G401 (cell line): Measurements from ENCODE around the gene PSME3IP1. TPM values are rescaled to one million over a fixed set of nuclear protein-coding genes. Genes with fewer than 3 reads are reported as not detected.
"Not testable (repeated sequence)": the region's sequence is repeated elsewhere in the genome, so short reads cannot be mapped to it uniquely, and the experiment has no call there.

Experiments
- DNase-seq: peaks from one replicate; pipeline ENCODE4 v3.0.0-alpha.2; 2015; ENCODE audit warnings: low spot score
- in situ Hi-C: cut with HindIII; loops from 2 replicates; pipeline ENCODE4 v1.10.0; 2016; ENCODE audit warnings: low sequenced_read_pairs, mixed read lengths
- total RNA-seq: library from RNA; depleted of rRNA; stranded (reverse); fragments of >200 nt; shearing (Covaris generic); gene quantifications from 2 replicates; pipeline ENCODE4 v1.2.3, GENCODE V29; 2014; rRNA removed

PSME3IP1 gene
- total RNA-seq, 1 experiment from 2014 or later: 46.6 TPM

- in situ Hi-C loops, DNase-seq: not testable (repeated sequence)
Measured at GRCh38 chr16:57109259-57110105, 76.4 kb downstream of the PSME3IP1 start.

- no peak for DNase-seq
- in situ Hi-C loops: no loop called here
Measured at GRCh38 chr16:57108432-57108831, 77.4 kb downstream of the PSME3IP1 start.

GRCh38 chr16:57107321-57107922, 78.4 kb downstream of the PSME3IP1 start:
- in situ Hi-C loops: no loop called here
- DNase-seq: no peak

GRCh38 chr16:57106767-57107166, 79.1 kb downstream of the PSME3IP1 start:
- no peak for DNase-seq
- in situ Hi-C loops: no loop called here

GRCh38 chr16:57105184-57105583, 80.7 kb downstream of the PSME3IP1 start:
- no peak for DNase-seq
- in situ Hi-C loops: no loop called here

GRCh38 chr16:57104706-57105105, 81.1 kb downstream of the PSME3IP1 start:
- in situ Hi-C loops: no loop called here
- DNase-seq: no peak

GRCh38 chr16:57102888-57103851, 82.7 kb downstream of the PSME3IP1 start:
- in situ Hi-C loops: no loop called here

More at GRCh38 chr16:57102888-57103851, 82.7 kb downstream of the PSME3IP1 start:
- DNase-seq: no peak

Other genes with a start within 250 kb of the PSME3IP1 start
- gene CETP, start 224.1 kb downstream of the PSME3IP1 start, total RNA-seq: not detected in 2 replicates
- 0.07 TPM in 1 of 2 replicates, not detected in the other for gene NLRC5, start 196.5 kb downstream of the PSME3IP1 start, total RNA-seq
- gene CPNE2, start 93.5 kb downstream of the PSME3IP1 start, total RNA-seq: 31.9 and 36.7 TPM in 2 replicates
- gene RSPRY1, start 290 bp upstream of the PSME3IP1 start, total RNA-seq: 30.8 and 36.2 TPM in 2 replicates
- 79.4 and 98.0 TPM in 2 replicates for gene ARL2BP, start 59.2 kb upstream of the PSME3IP1 start, total RNA-seq
- 1.5 and 2.7 TPM in 2 replicates for gene PLLP, start 98.6 kb upstream of the PSME3IP1 start, total RNA-seq
- not detected in 2 replicates for gene CCL22, start 172.7 kb upstream of the PSME3IP1 start, total RNA-seq
- gene CX3CL1, start 186.5 kb upstream of the PSME3IP1 start, total RNA-seq: 0.43 TPM in 1 of 2 replicates, not detected in the other
- gene CCL17, start 218.7 kb upstream of the PSME3IP1 start, total RNA-seq: not detected in 2 replicates